ENCODE data around the gene ADIPOQ.

DNA sequence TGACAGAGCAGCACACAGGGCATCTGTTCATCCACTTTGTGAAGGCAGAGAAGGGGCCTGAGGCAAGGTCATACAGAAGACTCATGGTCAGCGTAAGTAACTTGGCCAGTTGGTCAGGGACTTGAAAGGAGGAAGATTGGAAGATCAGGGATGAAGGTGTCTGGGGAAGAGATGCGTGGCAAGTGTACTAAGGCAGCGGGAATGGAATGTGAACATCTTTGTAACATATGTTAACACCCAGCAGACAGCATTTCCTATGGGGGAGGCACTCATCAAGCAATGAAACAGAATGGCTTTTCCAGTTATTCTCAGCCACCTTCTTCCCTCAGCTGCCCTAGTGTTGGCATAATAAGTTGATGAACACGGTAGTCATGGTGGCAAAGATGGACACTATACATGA lies 28.4 kb upstream of the ADIPOQ start:
- TF ChIP-seq POLR2AphosphoS5 (IDR thresholded peaks at IDR 0.05; ENCODE audit: low read depth, low read length) (no peak), POLR2A (IDR thresholded peaks at IDR 0.05; ENCODE audit: low read depth, low read length) (no peak), TAF1 (IDR thresholded peaks at IDR 0.05; ENCODE audit: low read depth, low read length) (no peak), SPI1 (IDR thresholded peaks at IDR 0.05; ENCODE audit: low read depth, low read length) (no peak)

Data from GM12891 (cell line).